Choroid plexus epithelial cell (primary cell): ENCODE results near the gene SPCS3.
"Not testable (repeated sequence)": the region's sequence is repeated elsewhere in the genome, so short reads cannot be mapped to it uniquely, and the experiment has no call there.

Experiments
- DNase-seq: peaks from one replicate; pipeline ENCODE4 v3.0.0-alpha.2; 2010; ENCODE audit warnings: low read depth
- H3K4me3 ChIP-seq: 2 replicates; pipeline ENCODE4 v1.5.1; 2011; ENCODE audit warnings: low read depth, mild to moderate bottlenecking, control low read depth, low read length, moderate library complexity
- CTCF ChIP-seq: conservative IDR thresholded peaks from 2 replicates; pipeline ENCODE4 v1.5.1; 2011; ENCODE audit warnings: low read depth, mild to moderate bottlenecking, control low read depth, inconsistent platforms, low read length, moderate library complexity

SPCS3 gene

DNA sequence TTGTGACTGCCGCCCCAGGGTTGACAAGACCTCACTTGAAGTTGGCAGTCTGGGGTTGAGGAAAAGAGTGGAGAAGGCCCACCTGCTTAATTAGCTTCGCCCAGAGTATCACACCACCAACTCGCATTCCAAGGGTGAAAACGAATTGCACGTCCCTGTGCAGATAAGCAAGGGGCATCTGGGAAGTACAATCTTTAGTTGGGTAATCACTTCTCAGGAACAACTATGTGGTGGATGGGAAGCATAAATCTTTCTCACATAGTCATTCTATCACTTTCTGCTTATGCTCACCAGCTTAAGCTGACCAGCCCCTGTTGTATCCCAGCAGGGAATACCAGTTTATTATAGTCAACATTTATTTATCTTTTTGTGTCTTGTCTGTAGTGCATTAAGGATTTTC is 14.3 kb downstream of the SPCS3 start:
- no peak overlapping the region for H3K4me3 ChIP-seq
- no peak for DNase-seq
- no peak for TF ChIP-seq CTCF

- no peak overlapping the region for H3K4me3 ChIP-seq
- TF ChIP-seq CTCF = no peak
- DNase-seq = peak; percentile 42
Observed at GRCh38 chr4:176335421-176335820, 15.7 kb downstream of the SPCS3 start.

GRCh38 chr4:176339936-176340761 is 20.4 kb downstream of the SPCS3 start:
- DNase-seq = no peak
- no peak for TF ChIP-seq CTCF
- H3K4me3 ChIP-seq = no peak overlapping the region

DNA sequence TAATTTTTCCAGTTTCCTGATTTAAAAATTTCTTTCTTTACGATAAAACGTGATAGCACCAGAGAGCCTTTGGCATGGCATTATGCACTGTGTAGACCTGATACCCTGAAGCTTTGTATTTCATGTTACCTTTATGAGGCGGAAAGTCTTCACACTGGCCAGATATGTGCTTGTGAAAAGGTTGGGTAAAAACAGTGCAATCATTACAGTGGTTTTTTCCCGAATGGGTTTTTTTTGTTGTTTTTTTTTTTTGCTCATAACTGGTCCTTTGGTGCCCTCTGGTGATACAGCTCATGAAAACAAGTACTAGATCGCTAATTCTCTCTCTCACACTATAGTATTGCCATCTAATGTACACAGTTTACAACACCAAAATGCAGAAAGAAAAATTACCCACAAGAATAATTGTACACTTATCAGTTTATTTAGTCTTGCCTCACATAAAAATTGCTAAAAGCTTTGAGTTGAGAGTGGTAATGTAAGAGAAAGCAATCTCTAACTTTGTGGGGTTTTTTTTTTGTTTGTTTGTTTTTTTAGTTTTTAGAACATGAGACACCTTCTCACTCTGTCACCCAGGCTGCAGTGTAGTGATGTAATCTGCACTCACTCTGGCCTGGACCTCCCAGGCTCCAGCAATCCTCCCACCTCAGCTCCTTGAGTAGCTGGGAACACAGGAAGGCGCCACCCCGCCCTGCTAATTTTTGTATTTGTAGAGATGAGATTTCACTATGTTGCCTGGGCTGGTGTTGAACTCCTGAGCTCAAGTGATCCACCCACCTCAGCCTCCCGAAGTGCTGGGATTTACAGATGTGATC is 21.3 kb downstream of the SPCS3 start:
- H3K4me3 ChIP-seq = no peak overlapping the region
- peak; percentile 75 for DNase-seq
- TF ChIP-seq CTCF = peak; percentile 61

DNA sequence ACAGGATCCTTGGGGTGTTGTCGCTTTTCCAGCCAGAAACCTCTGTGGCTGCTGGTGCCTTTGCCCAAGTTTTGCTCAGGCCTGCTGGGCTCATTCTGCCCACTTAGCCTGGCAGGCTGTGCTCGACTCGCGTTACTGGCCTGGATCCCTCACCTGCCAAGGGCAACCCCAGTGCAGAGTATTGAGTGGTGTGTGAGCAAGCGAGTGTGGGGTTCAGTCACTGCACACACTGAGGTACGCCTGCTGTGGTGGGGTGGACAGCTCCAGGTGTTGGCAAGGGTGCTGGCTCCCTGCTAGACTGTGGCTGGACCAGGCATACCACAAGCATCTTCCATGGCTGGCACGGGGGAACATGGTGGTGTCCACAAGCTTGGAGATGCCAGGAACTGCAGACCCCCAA is 22.6 kb downstream of the SPCS3 start:
- DNase-seq = no peak
- H3K4me3 ChIP-seq = no peak overlapping the region
- TF ChIP-seq CTCF = no peak

- no peak overlapping the region for H3K4me3 ChIP-seq
- no peak for TF ChIP-seq CTCF
- DNase-seq = no peak
Observed at GRCh38 chr4:176343286-176343685, 23.5 kb downstream of the SPCS3 start.

- peak overlapping the region; percentile 40 for H3K4me3 ChIP-seq
- DNase-seq = peak; percentile 35
Observed at GRCh38 chr4:176345346-176345745, 25.6 kb downstream of the SPCS3 start.

DNA sequence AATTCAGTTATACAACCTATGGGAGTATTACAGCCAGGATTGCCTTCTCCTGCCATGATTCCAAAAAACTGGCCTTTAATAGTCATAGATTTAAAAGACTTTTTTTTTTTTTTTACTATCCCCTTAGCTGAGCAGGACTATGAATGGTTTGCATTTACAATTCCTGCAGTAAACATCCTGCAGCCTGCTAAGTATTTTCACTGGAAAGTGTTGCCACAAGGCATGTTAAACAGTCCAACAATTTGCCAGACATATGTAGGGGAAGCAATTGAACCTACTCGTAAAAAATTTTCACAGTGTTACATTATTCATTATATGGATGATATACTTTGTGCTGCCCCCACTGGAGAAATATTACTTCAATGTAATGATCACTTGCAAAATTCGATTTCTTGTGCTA is 27.1 kb downstream of the SPCS3 start:
- not testable (repeated sequence) for DNase-seq, H3K4me3 ChIP-seq
